NCI-H2196 (cell line): ENCODE measurements around the gene VAT1L.

Experiments used
- DNase-seq: peaks from one replicate; lab custom pipeline; 2025; ENCODE audit not compliant: unreplicated experiment; lab: John Stamatoyannopoulos, UW

The VAT1L gene

GRCh38 chr16:77833921-77834634, 45.7 kb downstream of the VAT1L start:
- DNase-seq, result no peak

GRCh38 chr16:77834635-77835540, 46.5 kb downstream of the VAT1L start:
- DNase-seq, result no peak

GRCh38 chr16:77836801-77837200, 48.4 kb downstream of the VAT1L start:
- no peak for DNase-seq

GRCh38 chr16:77838597-77839255, 50.4 kb downstream of the VAT1L start:
- no peak for DNase-seq

- DNase-seq, result no peak
Measured at GRCh38 chr16:77840093-77840492, 51.7 kb downstream of the VAT1L start.

- no peak for DNase-seq
Measured at GRCh38 chr16:77840673-77841501, 52.5 kb downstream of the VAT1L start.

GRCh38 chr16:77841502-77841763, 53.1 kb downstream of the VAT1L start:
- DNase-seq, result no peak

- DNase-seq, result no peak
Measured at GRCh38 chr16:77842468-77842867, 54.1 kb downstream of the VAT1L start.

- DNase-seq, result no peak
Measured at GRCh38 chr16:77843405-77843804, 55.0 kb downstream of the VAT1L start.

GRCh38 chr16:77844801-77845200, 56.4 kb downstream of the VAT1L start:
- no peak for DNase-seq

- no peak for DNase-seq
Measured at GRCh38 chr16:77849646-77850258, 61.4 kb downstream of the VAT1L start.

GRCh38 chr16:77850636-77851333, 62.4 kb downstream of the VAT1L start:
- DNase-seq, result no peak

GRCh38 chr16:77853161-77853560, 64.8 kb downstream of the VAT1L start:
- no peak for DNase-seq

- DNase-seq, result no peak
Measured at GRCh38 chr16:77856438-77857160, 68.2 kb downstream of the VAT1L start.

GRCh38 chr16:77858060-77858459, 69.7 kb downstream of the VAT1L start:
- DNase-seq, result no peak

- no peak for DNase-seq
Measured at GRCh38 chr16:77859493-77860232, 71.3 kb downstream of the VAT1L start.

- no peak for DNase-seq
Measured at GRCh38 chr16:77860953-77861352, 72.6 kb downstream of the VAT1L start.

GRCh38 chr16:77863250-77863649, 74.9 kb downstream of the VAT1L start:
- no peak for DNase-seq

- DNase-seq, result no peak
Measured at GRCh38 chr16:77866752-77867151, 78.4 kb downstream of the VAT1L start.
